GM12873 (cell line): ENCODE measurements around the gene MKKS.
A peak's percentile ranks its signal among the peaks of the same experiment; 100 is the strongest.

Experiments used
- CTCF ChIP-seq: IDR thresholded peaks from 2 replicates; pipeline ENCODE4 v1.5.1; 2012; ENCODE audit warnings: low read depth, mild to moderate bottlenecking, moderate library complexity, low read length, control low read depth; ENCODE audit not compliant: insufficient read depth; ENCODE audit errors: missing control alignments

MKKS gene

GRCh38 chr20:10412591-10413408 lies 21.2 kb downstream of the MKKS start:
- peak; percentile 1 for TF ChIP-seq CTCF

- TF ChIP-seq CTCF, result no peak
Observed at GRCh38 chr20:10411673-10412072, 22.3 kb downstream of the MKKS start.

GRCh38 chr20:10408108-10408813 lies 25.8 kb downstream of the MKKS start:
- no peak for TF ChIP-seq CTCF

- TF ChIP-seq CTCF, result no peak
Observed at GRCh38 chr20:10404959-10405530, 29.0 kb downstream of the MKKS start.

GRCh38 chr20:10404023-10404628 lies 29.9 kb downstream of the MKKS start:
- no peak for TF ChIP-seq CTCF

- TF ChIP-seq CTCF, result no peak
Observed at GRCh38 chr20:10402938-10403608, 30.9 kb downstream of the MKKS start.
